ENCODE data around the gene MICU1.

The MICU1 gene

GRCh38 chr10:72625276-72625607 is 637 bp downstream of the MICU1 start:
- DNase-seq: no peak

- DNase-seq: no peak
Measured at GRCh38 chr10:72622271-72622670, 3.6 kb downstream of the MICU1 start.

DNA sequence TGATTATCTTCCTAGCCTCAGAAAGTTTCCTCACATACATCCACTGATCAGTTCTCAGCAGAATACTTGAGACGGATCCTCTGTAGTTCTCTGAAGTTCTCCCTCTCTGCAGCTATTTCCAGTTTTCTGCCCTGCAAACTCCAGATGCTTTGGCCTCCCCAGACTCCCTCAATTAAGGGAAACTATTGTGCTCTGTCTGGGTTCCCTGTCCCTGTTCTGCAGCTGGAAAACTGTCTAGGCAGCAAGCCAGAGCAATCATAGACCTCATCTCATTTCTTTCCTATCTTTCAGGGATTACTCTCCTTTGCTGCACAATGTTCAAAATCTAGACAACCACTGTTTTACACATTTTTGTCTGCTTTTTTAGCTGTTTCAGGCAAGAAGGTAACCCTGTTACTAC is 9.2 kb downstream of the MICU1 start:
- DNase-seq: no peak

GRCh38 chr10:72615970-72616369 is 9.9 kb downstream of the MICU1 start:
- no peak for DNase-seq

GRCh38 chr10:72612203-72612826 is 13.6 kb downstream of the MICU1 start:
- peak; percentile 82 for DNase-seq

DNA sequence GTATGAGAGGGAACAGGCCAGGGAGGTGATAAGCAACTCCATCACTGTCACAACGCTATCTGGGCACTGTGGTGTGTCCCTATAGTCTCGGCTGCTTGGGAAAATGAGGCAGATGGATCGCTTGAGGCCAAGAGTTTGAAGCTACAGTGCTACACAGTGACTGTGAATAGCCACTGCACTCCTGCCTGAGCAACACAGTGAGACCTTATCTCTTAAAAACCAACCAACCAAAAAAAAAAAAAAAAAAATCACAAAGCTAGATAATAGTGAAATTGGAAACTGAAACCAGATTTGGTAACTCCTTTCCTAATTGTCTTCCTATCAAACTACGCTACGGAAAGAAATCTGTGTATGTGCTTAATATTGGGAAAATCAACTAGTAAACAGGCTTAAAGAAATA is 14.1 kb downstream of the MICU1 start:
- no peak for DNase-seq

DNA sequence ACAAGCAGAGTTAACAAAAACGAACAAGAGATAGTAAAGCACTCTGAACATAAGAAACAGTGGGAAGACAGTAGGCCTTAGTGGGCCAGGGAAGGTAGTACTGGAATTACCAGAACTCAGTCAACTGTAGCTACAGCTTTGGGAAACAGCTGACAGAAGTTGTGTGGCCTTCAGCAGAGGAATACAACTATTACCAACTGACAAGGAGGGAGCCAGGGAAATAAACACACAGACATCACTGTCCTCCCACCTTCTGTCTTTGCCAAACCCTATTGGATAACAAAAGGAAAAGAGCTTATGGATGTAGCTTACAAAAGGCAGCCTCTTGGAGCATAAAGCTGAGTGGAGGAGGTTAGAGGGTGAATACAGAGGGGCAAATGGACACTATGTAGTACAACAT is 15.4 kb downstream of the MICU1 start:
- no peak for DNase-seq

DNA sequence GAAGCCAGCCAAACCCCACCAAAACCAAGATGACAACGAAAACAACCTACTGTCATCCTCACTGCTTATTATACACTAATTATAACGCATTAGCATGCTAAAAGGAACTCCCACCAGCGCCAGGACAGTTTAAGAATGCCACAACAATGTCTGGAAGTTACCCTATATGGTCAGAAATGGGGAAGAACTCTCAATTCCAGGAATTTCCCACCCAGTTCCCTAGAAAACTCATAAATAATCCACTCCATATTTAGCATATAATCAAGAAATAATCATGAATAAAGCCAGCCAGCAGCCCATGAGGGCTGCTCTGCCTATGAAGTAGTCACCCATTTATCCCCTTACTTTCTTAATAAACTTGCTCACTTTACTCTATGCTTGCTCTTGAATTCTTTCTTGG is 20.8 kb downstream of the MICU1 start:
- DNase-seq: no peak

DNA sequence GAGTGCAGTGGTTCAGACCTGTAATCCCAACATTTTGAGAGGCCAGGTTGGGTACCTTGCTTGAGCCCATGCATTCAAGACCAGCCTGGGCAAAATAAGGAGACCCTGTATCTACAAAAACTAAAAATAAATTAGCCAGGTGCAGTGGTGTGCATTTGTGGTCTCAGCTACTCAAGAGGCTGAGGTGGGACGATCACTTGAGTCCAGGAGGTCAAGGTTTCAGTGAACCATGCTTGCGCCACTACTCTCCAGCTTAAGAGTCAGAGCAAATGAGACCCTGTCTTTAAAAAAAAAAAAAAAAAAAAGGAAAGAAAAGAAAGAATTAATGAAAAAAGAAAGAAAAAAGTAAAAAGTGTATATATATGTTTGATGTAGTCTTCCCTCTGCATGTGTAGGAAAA is 24.7 kb downstream of the MICU1 start:
- DNase-seq: no peak

GRCh38 chr10:72598769-72599701 is 26.8 kb downstream of the MICU1 start:
- DNase-seq: no peak

DNA sequence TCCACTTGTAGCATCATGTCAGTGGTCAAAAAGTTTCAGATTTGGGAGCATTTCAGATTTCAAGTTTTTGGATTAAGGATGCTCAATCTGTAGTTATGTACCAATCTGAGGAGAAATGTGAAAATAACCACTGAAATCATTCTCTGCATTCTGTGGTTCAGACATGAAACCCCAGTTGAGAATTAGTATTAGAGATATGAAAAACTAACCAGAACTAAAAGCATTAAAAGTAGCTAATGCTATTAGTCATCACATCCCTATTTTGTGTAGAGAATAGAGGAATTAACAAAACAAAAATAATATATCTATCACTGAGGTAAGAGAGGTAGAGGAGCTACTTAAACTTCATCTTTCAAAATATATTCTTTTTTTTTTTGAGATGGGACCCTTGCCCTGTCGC is 28.0 kb downstream of the MICU1 start:
- DNase-seq: no peak

DNA sequence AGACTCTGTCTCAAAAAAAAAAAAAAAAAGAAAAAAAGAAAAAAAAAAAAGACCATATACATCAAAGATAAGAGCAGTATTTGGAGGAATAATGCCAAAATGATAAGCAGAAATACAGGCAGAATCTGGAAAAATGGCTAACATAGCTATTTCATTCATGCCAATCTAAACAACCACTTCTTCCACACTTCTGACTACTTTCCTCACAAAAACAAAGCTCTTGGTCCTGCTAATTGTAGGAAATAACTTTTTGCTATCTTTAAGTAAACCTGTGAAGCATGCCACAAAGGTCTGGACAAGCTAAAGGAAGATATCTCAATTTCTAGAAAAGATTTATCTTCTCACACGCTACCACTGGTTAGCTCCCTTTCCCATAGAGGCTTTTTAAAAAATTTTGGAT is 30.4 kb downstream of the MICU1 start:
- DNase-seq: no peak

GRCh38 chr10:72593963-72594362 is 31.9 kb downstream of the MICU1 start:
- DNase-seq: no peak

DNA sequence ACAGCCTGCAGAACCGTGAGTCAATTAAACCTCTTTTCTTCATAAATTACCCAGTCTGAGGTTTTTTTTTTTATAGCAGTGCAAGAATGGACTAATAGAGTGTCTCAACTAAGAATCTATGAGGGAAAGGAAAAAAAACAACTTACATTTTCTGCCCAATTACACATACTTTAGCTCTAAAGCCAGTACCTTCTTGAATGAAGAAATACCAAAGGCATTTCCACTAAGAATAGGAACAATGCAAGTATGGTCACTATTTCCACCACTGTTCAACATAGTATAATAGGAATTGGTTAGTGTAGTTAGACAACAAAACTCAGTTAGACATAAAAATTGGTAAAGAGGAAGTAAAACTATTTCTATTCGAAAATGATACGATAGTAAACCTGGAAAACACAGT is 37.6 kb downstream of the MICU1 start:
- no peak for DNase-seq

GRCh38 chr10:72587568-72587967 is 38.3 kb downstream of the MICU1 start:
- no peak for DNase-seq

DNA sequence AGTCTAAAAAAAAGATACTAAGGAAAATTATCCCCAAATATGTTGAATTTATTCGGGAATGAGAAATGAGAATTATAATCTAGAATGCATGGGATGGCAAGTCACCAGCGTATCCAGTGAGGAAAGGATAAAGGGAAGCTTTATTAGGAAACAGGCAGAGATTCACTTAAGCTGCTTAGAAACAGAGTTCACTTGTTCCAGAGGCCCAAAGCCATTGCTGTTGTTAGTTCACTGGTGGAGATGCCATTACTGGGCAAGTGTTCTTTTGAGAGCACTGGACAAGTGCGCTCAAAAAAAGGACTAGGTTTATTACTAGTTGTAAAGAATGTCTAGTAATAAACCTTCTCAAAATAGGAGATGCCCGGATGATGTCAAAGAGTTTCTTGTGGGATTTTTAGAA is 51.2 kb downstream of the MICU1 start:
- DNase-seq: no peak

DNA sequence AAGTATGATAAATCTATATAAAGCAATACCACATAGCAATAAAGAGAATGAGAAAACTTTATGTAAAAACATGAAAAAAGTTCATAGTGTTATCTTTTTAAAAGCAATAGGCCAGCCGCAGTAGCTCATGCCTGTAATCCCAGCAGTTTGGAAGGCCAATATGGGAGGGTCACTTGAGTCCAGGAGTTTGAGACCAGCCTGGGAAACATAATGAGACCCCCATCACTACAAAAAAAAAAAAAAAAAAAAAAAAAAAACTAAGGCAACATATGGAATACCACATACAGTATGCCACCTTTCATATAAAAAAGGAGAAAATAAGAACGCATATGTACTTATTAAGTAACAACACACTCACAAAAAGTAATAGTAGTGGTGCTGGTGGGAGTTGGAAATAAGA is 52.8 kb downstream of the MICU1 start:
- DNase-seq: no peak

DNA sequence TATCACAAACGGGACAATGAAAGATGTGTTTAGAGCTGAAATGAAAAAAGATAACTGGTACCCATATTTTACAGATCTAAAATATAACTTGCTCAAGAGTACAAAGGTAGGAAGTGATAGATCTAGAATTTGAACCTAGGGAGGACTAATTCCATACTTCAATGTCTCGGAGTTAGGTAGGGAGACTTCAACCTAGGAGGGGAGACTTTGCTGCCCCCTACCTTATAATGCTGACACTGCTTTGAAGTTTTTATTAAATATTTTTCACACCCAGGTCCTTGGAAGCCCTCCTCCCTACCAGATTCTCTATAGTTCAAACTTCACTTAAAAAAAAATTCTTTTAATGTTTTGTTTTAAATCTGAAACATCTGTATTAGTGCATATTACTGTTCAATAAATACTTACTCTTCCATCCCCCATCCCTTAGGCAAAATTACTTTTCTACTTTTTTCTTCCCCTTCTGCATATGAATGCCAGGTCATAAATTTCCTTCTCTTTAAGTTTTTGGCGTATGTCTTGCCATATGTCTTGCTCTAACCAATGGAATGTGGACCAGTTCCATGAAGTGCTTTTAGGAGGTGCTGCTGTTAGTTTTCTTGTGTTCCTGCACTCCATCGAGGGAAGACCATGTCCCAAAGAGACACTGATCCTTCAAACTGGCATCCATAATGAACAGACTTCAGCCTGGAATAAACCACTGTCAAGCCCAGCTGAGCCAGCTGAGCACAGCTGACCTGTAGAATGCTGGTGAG is 57.8 kb downstream of the MICU1 start:
- DNase-seq: no peak

DNA sequence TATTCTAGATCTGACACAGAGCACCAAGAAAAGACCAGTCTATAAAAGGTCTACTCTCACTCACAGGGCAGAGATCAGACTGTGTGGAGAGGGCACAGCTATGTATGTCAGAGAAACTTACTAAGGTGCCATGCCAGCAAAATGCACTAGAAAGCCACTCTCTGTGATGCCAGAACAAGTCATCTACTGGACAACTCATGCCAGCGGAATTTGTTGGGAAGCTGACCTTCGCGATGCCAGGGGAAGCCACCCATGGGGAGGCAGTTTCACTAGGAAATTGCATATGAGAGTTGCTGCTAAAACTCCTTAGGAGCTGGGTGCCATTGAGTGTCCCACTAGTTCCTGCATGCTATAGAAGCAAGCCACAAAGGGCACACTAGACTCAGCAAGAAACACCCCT is 58.5 kb downstream of the MICU1 start:
- no peak for DNase-seq

DNA sequence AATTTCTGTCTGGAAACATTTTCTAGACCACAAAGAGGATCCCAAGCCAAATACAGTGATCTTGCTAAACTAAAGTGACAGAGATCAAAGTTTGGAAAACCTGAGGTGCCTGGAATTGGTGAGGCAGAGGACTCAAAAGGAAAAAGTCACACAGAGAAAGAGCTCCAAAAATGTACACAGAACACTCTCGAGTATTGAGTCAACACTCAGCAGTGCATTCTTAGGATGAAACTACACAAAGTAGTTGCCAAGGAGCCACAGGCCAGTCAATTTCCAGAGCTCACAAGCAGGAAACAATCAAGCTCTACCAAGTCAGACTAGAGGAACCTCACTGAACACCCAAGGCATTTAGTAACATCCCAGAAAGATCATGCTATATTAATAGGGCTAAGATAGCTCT is 61.3 kb downstream of the MICU1 start:
- DNase-seq: no peak

GRCh38 chr10:72563327-72563932 is 62.4 kb downstream of the MICU1 start:
- DNase-seq: no peak

DNA sequence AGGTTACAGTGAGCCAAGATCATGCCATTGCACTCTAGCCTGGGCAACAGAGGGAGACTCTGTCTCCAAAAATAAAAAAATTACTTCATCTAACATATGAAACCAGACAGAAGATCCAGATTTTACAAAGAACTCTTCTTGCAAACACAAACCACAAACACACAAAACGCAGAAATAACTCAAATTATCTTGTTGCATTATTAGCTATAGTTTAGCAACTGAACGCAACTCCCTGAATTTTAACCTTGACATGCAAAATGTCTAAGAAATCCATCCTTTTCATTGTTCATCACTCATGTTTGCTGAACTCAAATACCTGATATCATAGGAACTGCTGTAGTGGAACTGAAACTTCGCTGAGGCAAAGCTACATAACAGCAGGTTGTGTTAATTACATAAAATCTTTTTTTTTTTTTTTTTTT is 64.1 kb downstream of the MICU1 start:
- DNase-seq: no peak

DNA sequence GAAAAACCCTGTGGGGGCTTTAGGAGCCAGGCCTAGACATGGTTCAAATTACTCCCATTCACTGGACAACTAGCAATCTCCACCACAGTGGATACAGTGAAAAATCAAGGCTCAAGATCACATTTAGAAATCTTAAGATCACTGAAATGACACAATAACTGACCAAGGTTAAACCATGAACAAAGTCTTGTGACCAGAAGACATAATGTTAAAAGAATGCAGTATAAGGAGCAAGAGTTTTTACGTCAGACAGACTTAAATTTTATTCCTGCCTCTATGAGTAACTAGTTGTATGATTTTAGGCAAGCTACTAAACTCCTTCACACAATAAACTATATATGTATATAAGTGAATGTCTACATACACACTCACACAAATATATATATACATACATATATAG is 68.5 kb downstream of the MICU1 start:
- DNase-seq: no peak

DNA sequence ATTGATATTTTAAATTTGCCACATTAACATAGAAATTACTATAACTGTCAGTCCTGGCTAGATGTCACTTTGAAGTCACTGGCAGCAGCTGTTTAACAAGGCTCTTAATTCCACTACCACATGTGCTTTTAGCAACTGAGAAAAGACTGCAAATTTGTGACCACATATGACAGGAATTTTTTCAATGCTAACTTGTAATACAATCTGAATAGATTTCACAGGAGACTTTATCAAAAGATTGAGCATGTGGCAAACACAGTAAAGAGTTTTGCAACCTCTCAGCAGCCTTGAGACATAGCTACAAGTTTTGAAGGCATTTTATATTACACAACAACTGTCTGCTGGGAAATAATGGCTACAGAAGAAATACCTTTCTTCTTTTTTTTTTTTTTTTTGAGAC is 73.0 kb downstream of the MICU1 start:
- no peak for DNase-seq

Data from NCI-H1092 (cell line).